Tongue (tissue), 2 donors: ENCODE results near the gene USP17L12. TPM values are rescaled to one million over a fixed set of nuclear protein-coding genes. Genes with fewer than 3 reads are reported as not detected.
A peak's percentile ranks its signal among the peaks of the same experiment; 100 is the strongest.
"Not testable (repeated sequence)": the region's sequence is repeated elsewhere in the genome, so short reads cannot be mapped to it uniquely, and the experiment has no call there.

Source experiments
- DNase-seq: peaks from one replicate; pipeline ENCODE4 v3.0.0-alpha.2; 2015
- total RNA-seq: library from RNA; depleted of rRNA; stranded (reverse); fragments of >200 nt; gene quantifications from one replicate; pipeline ENCODE4 v1.2.3, GENCODE V29; 2014

The USP17L12 gene
- total RNA-seq: not detected

GRCh38 chr4:9219852-9220251, at the start of gene USP17L12:
Gene USP17L12 (plus strand): TSS chr4:9220152. CDS start chr4:9220152, 0 bp downstream.
- not testable (repeated sequence) for DNase-seq

GRCh38 chr4:9210357-9210756, 9.6 kb upstream of the USP17L12 start, which contains the start of gene USP17L10:
Gene USP17L10 (plus strand): TSS chr4:9210657. CDS start chr4:9210657, 0 bp downstream.
- DNase-seq: not testable (repeated sequence)

GRCh38 chr4:9214701-9215100, 5.3 kb upstream of the USP17L12 start:
- DNase-seq: not testable (repeated sequence)

GRCh38 chr4:9215105-9215504, 4.8 kb upstream of the USP17L12 start, which contains the start of gene USP17L11:
Gene USP17L11 (plus strand): TSS chr4:9215405. CDS start chr4:9215405, 0 bp downstream.
- not testable (repeated sequence) for DNase-seq

GRCh38 chr4:9224596-9224995, 4.6 kb downstream of the USP17L12 start, which contains the start of gene USP17L13:
Gene USP17L13 (plus strand): TSS chr4:9224896. CDS start chr4:9224896, 0 bp downstream.
- not testable (repeated sequence) for DNase-seq

DNA sequence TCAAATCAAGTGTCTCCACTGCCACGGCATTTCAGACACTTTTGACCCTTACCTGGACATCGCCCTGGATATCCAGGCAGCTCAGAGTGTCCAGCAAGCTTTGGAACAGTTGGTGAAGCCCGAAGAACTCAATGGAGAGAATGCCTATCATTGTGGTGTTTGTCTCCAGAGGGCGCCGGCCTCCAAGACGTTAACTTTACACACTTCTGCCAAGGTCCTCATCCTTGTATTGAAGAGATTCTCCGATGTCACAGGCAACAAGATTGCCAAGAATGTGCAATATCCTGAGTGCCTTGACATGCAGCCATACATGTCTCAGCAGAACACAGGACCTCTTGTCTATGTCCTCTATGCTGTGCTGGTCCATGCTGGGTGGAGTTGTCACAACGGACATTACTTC, 10.3 kb downstream of the USP17L12 start:
- not testable (repeated sequence) for DNase-seq

DNA sequence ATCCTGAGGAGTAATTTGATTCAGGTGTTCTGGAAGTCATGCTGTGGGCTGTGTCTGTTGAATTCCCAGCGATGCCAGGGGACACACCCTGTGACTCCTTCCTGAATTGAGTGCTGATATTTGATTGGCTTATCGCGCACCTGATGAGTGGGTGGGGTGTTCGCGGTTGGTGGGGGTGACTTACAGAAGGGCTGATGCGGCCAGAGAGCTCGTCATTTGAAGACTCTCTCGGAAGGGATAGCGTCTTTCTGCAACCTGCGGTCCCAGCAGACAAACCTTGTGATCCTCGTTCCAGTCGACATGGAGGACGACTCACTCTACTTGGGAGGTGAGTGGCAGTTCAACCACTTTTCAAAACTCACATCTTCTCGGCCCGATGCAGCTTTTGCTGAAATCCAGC, 14.1 kb downstream of the USP17L12 start, which contains the start of gene USP17L15:
USP17L15 (plus strand) TSS at position 301 of the 400 bp plus-strand sequence; CDS start at position 301, 0 bp downstream.
- not testable (repeated sequence) for DNase-seq

DNA sequence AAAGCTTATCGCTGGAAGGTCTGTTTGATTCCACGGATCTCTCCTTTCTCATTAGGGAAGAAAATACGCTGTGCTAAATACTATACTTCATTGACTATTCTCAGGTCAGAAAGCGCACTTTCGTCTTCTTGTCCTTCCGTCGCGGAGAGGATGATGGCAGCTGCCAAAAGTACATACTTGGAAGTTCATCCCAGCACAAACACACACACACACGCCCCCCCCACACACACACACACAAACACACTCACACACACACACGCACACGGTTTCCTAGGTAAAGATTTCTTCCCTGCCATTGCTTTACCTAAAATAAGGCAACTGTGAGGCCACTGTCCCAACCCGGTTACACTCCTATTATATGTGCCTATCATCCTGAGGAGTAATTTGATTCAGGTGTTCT, 18.5 kb downstream of the USP17L12 start:
- peak; percentile 0 for DNase-seq

- not testable (repeated sequence) for DNase-seq
These were observed 23.6 kb downstream of the USP17L12 start, which contains the start of gene USP17L17 for GRCh38 chr4:9243579-9243978. Gene USP17L17 (plus strand): TSS chr4:9243879. CDS start chr4:9243879, 0 bp downstream.

DNA sequence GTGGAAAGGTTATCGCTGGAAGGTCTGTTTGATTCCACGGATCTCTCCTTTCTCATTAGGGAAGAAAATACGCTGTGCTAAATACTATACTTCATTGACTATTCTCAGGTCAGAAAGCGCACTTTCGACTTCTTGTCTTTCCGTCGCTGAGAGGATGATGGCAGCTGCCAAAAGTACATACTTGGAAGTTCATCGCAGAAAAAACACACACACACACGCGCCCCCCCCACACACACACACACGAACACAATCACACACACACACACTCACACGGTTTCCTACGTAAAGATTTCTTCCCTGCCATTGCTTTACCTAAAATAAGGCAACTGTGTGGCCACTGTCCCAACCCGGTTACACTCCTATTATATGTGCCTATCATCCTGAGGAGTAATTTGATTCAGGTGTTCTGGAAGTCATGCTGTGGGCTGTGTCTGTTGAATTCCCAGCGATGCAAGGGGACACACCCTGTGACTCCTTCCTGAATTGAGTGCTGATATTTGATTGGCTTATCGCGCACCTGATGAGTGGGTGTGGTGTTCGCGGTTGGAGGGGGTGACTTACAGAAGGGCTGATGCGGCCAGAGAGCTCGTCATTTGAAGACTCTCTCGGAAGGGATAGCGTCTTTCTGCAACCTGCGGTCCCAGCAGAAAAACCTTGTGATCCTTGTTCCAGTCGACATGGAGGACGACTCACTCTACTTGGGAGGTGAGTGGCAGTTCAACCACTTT, 28.2 kb downstream of the USP17L12 start, which contains the start of gene USP17L18:
USP17L18 (plus strand) TSS at position 678 of the 728 bp plus-strand sequence; CDS start at position 678, 0 bp downstream.
- peak; percentile 0 for DNase-seq

- DNase-seq: not testable (repeated sequence)
These were observed 33.1 kb downstream of the USP17L12 start, which contains the start of gene USP17L19 for GRCh38 chr4:9253078-9253477. Gene USP17L19 (plus strand): TSS chr4:9253378. CDS start chr4:9253378, 0 bp downstream.

DNA sequence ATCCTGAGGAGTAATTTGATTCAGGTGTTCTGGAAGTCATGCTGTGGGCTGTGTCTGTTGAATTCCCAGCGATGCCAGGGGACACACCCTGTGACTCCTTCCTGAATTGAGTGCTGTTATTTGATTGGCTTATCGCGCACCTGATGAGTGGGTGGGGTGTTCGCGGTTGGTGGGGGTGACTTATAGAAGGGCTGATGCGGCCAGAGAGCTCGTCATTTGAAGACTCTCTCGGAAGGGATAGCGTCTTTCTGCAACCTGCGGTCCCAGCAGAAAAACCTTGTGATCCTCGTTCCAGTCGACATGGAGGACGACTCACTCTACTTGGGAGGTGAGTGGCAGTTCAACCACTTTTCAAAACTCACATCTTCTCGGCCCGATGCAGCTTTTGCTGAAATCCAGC, 37.9 kb downstream of the USP17L12 start, which contains the start of gene USP17L20:
USP17L20 (plus strand) TSS at position 301 of the 400 bp plus-strand sequence; CDS start at position 301, 0 bp downstream.
- DNase-seq: not testable (repeated sequence)

GRCh38 chr4:9262572-9262971, 42.6 kb downstream of the USP17L12 start, which contains the start of gene USP17L21:
Gene USP17L21 (plus strand): TSS chr4:9262872. CDS start chr4:9262872, 0 bp downstream.
- not testable (repeated sequence) for DNase-seq

DNA sequence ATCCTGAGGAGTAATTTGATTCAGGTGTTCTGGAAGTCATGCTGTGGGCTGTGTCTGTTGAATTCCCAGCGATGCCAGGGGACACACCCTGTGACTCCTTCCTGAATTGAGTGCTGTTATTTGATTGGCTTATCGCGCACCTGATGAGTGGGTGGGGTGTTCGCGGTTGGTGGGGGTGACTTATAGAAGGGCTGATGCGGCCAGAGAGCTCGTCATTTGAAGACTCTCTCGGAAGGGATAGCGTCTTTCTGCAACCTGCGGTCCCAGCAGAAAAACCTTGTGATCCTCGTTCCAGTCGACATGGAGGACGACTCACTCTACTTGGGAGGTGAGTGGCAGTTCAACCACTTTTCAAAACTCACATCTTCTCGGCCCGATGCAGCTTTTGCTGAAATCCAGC, 47.4 kb downstream of the USP17L12 start, which contains the start of gene USP17L22:
USP17L22 (plus strand) TSS at position 301 of the 400 bp plus-strand sequence; CDS start at position 301, 0 bp downstream.
- DNase-seq: not testable (repeated sequence)

Other genes starting within 250 kb of the USP17L12 start
- gene FAM90A26, start 49.7 kb upstream of the USP17L12 start, total RNA-seq: not detected
- gene USP17L10, start 9.5 kb upstream of the USP17L12 start, total RNA-seq: not detected
- not detected for gene USP17L11, start 4.7 kb upstream of the USP17L12 start, total RNA-seq
- gene USP17L13, start 4.7 kb downstream of the USP17L12 start, total RNA-seq: not detected
- gene USP17L15, start 14.2 kb downstream of the USP17L12 start, total RNA-seq: not detected
- gene USP17L17, start 23.7 kb downstream of the USP17L12 start, total RNA-seq: not detected
- not detected for gene USP17L18, start 28.5 kb downstream of the USP17L12 start, total RNA-seq
- not detected for gene USP17L19, start 33.2 kb downstream of the USP17L12 start, total RNA-seq
- not detected for gene USP17L20, start 38.0 kb downstream of the USP17L12 start, total RNA-seq
- not detected for gene USP17L21, start 42.7 kb downstream of the USP17L12 start, total RNA-seq
- gene USP17L22, start 47.5 kb downstream of the USP17L12 start, total RNA-seq: not detected
- gene USP17L24, start 105.0 kb downstream of the USP17L12 start, total RNA-seq: not detected
- not detected for gene USP17L25, start 109.8 kb downstream of the USP17L12 start, total RNA-seq
- gene USP17L26, start 114.5 kb downstream of the USP17L12 start, total RNA-seq: not detected
- not detected for gene USP17L5, start 119.3 kb downstream of the USP17L12 start, total RNA-seq
- not detected for gene USP17L27, start 124.0 kb downstream of the USP17L12 start, total RNA-seq
- not detected for gene USP17L28, start 128.7 kb downstream of the USP17L12 start, total RNA-seq
- not detected for gene USP17L29, start 133.5 kb downstream of the USP17L12 start, total RNA-seq
- gene USP17L30, start 143.0 kb downstream of the USP17L12 start, total RNA-seq: not detected
- not detected for gene DEFB131A, start 224.3 kb downstream of the USP17L12 start, total RNA-seq